ENCODE data around the gene PHACTR4. TPM values are rescaled to one million over a fixed set of nuclear protein-coding genes. Genes with fewer than 3 reads are reported as not detected.
"Not testable (repeated sequence)": the region's sequence is repeated elsewhere in the genome, so short reads cannot be mapped to it uniquely, and the experiment has no call there.

Gene PHACTR4
- total RNA-seq, 1 donor from 2014 or later, result 74.6 TPM

DNA sequence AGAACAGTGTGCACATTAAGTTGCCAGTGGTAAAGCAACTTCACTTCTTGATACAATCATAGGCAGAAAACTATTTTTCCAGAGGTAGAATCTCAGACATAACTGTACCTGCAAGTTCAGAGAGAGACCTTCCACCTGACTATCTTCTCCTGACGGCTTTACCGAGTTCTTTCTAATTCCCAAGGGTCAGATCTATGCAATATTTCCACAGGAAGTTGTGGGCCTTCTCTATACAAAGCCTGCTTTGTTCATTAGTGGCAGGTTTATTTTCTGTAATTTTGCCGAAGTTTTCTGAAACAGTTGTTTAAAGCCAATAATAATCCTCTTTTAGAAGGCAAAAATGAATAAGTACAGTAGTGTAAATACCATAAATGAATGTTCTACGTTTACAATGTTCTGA, 78.1 kb downstream of the PHACTR4 start:
- peaks cover 4% of the 10 kb centered on the region for H3K27me3 Mint-ChIP-seq (ENCODE audit: unreplicated experiment)
- H3K4me3 Mint-ChIP-seq (ENCODE audit: unreplicated experiment), result no peak overlapping the region
- TF ChIP-seq, protein P1, sequence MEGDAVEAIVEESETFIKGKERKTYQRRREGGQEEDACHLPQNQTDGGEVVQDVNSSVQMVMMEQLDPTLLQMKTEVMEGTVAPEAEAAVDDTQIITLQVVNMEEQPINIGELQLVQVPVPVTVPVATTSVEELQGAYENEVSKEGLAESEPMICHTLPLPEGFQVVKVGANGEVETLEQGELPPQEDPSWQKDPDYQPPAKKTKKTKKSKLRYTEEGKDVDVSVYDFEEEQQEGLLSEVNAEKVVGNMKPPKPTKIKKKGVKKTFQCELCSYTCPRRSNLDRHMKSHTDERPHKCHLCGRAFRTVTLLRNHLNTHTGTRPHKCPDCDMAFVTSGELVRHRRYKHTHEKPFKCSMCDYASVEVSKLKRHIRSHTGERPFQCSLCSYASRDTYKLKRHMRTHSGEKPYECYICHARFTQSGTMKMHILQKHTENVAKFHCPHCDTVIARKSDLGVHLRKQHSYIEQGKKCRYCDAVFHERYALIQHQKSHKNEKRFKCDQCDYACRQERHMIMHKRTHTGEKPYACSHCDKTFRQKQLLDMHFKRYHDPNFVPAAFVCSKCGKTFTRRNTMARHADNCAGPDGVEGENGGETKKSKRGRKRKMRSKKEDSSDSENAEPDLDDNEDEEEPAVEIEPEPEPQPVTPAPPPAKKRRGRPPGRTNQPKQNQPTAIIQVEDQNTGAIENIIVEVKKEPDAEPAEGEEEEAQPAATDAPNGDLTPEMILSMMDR (IDR thresholded peaks at IDR 0.05; ENCODE audit: partially characterized antibody, unreplicated experiment), result no peak
- no peak overlapping the region for H3K27ac Mint-ChIP-seq (ENCODE audit: unreplicated experiment)
- no peak for DNase-seq
- peaks cover 4% of the 10 kb centered on the region for H3K9me3 Mint-ChIP-seq (ENCODE audit: unreplicated experiment)
- no peaks in the 10 kb centered on the region for H3K36me3 Mint-ChIP-seq (ENCODE audit: unreplicated experiment)
- no peaks in the 10 kb centered on the region for H3K4me1 Mint-ChIP-seq (ENCODE audit: low read depth, unreplicated experiment)

DNA sequence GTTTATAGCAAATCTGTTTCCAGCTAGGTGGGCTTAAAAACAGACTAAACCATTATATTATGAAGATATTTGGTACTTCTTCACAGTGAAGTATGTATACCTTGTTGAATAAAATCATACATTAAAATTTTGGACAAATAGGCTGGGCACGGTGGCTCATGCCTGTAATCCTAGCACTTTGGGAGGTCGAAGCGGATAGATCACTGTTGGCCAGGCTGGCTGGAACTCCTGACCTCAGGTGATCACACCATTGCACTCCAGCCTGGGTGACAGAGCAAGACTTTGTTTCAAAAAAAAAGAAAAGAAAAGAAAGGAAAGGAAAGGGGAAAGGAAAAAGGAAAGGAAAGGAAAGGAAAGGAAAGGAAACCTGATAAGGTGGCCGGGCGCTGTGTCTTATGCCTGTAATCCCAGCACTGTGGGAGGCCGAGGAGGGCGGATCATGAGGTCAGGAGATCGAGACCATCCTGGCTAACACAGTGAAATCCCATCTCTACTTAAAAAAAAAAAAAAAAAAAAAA, 78.6 kb downstream of the PHACTR4 start:
- not testable (repeated sequence) for H3K9me3 Mint-ChIP-seq (ENCODE audit: unreplicated experiment); DNase-seq; H3K27ac Mint-ChIP-seq (ENCODE audit: unreplicated experiment); H3K27me3 Mint-ChIP-seq (ENCODE audit: unreplicated experiment); H3K4me1 Mint-ChIP-seq (ENCODE audit: low read depth, unreplicated experiment); H3K4me3 Mint-ChIP-seq (ENCODE audit: unreplicated experiment); H3K36me3 Mint-ChIP-seq (ENCODE audit: unreplicated experiment)

DNA sequence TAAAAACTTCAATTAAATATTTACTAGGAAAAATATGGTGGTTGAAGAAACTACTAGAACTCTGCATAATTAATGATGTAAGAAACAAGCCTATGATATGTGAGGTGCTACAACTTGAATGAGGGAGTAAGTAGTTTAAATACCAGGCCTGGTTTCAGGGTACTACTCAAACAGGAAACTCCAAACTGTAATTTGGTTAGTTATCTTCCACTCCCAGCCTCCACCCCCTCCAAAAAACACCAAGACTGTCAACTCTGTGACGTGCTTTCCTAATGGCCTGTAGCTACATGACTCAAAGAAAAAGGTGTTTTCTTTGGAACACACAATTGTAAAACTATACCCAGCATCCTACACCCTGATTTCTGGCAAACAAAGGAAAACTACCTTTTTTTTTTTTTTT, 80.4 kb downstream of the PHACTR4 start:
- Mint-ChIP-seq H3K36me3 (ENCODE audit: unreplicated experiment) (no peaks in the 10 kb centered on the region), H3K27ac (ENCODE audit: unreplicated experiment) (no peak overlapping the region)
- DNase-seq, result no peak

DNA sequence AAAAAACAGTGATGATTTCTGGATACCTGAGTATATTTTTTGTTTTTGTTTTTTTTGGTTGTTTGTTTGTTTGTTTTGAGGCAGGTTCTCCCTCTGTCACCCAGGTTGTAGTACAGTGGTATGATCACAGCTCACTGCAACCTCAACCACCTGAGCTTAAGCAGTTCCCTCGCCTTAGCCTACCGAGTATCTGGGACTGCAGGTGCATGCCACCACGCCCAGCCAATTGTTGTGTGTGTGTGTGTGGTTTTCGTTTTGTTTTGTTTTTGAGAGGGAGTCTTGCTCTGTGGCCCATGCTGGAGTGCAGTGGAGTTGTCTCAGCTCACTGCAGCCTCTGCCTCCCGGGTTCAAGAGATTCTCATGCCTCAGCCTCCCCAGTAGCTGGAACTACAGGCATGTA, 81.0 kb downstream of the PHACTR4 start:
- H3K27me3 Mint-ChIP-seq (ENCODE audit: unreplicated experiment), result peaks cover 3% of the 10 kb centered on the region
- peaks cover 2% of the 10 kb centered on the region for H3K4me1 Mint-ChIP-seq (ENCODE audit: low read depth, unreplicated experiment)

More for the DNA sequence above, 80.4 kb downstream of the PHACTR4 start:
- H3K4me1 Mint-ChIP-seq (ENCODE audit: low read depth, unreplicated experiment), result no peaks in the 10 kb centered on the region
- H3K27me3 Mint-ChIP-seq (ENCODE audit: unreplicated experiment), result peaks cover 4% of the 10 kb centered on the region
- TF ChIP-seq, protein P1 (IDR thresholded peaks at IDR 0.05; ENCODE audit: partially characterized antibody, unreplicated experiment), result no peak
- H3K4me3 Mint-ChIP-seq (ENCODE audit: unreplicated experiment), result no peak overlapping the region
- H3K9me3 Mint-ChIP-seq (ENCODE audit: unreplicated experiment), result no peaks in the 10 kb centered on the region

DNA sequence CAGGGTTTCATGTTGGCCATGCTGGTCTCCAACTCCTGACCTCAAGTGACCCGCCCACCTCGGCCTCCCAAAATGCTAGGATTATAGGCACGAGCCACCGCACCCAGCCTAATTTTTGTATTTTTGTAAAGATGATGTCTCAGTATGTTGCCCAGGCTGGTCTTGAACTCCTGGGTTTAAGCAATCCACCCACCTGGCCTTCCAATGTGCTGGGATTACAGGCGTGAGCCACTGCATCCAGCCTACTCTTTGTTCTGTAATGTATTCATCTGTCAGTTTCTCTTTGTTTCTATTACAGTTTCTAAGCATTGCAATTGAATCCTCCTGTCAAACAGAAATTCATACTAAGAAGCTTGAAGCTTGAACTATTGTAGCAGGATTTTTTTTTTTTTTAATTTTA, 81.5 kb downstream of the PHACTR4 start:
- Mint-ChIP-seq H3K36me3 (ENCODE audit: unreplicated experiment) (no peaks in the 10 kb centered on the region), H3K4me1 (ENCODE audit: low read depth, unreplicated experiment) (peaks cover 3% of the 10 kb centered on the region), H3K27ac (ENCODE audit: unreplicated experiment) (no peak overlapping the region), H3K4me3 (ENCODE audit: unreplicated experiment) (no peak overlapping the region), H3K27me3 (ENCODE audit: unreplicated experiment) (peaks cover 2% of the 10 kb centered on the region), H3K9me3 (ENCODE audit: unreplicated experiment) (no peaks in the 10 kb centered on the region)
- DNase-seq, result no peak
- TF ChIP-seq, protein P1 (IDR thresholded peaks at IDR 0.05; ENCODE audit: partially characterized antibody, unreplicated experiment), result no peak

More for the DNA sequence above, 81.0 kb downstream of the PHACTR4 start:
- no peak overlapping the region for H3K27ac Mint-ChIP-seq (ENCODE audit: unreplicated experiment)
- TF ChIP-seq, protein P1 (IDR thresholded peaks at IDR 0.05; ENCODE audit: partially characterized antibody, unreplicated experiment), result no peak
- no peak for DNase-seq
- H3K9me3 Mint-ChIP-seq (ENCODE audit: unreplicated experiment), result no peaks in the 10 kb centered on the region
- no peaks in the 10 kb centered on the region for H3K36me3 Mint-ChIP-seq (ENCODE audit: unreplicated experiment)
- H3K4me3 Mint-ChIP-seq (ENCODE audit: unreplicated experiment), result no peak overlapping the region
